VCaP (cell line): ENCODE measurements around the gene MAK.
"Not testable (repeated sequence)": the region's sequence is repeated elsewhere in the genome, so short reads cannot be mapped to it uniquely, and the experiment has no call there.

Experiments used
- H3K27ac ChIP-seq: fragments of 450-650 bp; 2 replicates; pipeline ENCODE4 v1.5.1; 2017
- CTCF ChIP-seq: fragments of 450-650 bp; conservative IDR thresholded peaks from 2 replicates; pipeline ENCODE4 v1.5.1; 2017; ENCODE audit warnings: mild to moderate bottlenecking, moderate library complexity

MAK gene

GRCh38 chr6:10880366-10880765, 42.0 kb upstream of the MAK start:
- no peak overlapping the region for H3K27ac ChIP-seq
- TF ChIP-seq CTCF = no peak

GRCh38 chr6:10877871-10878270, 39.5 kb upstream of the MAK start:
- H3K27ac ChIP-seq = no peak overlapping the region
- no peak for TF ChIP-seq CTCF

GRCh38 chr6:10877012-10877411, 38.7 kb upstream of the MAK start:
- H3K27ac ChIP-seq = no peak overlapping the region
- no peak for TF ChIP-seq CTCF

- TF ChIP-seq CTCF = no peak
Observed at GRCh38 chr6:10875026-10875425, 36.7 kb upstream of the MAK start.

GRCh38 chr6:10874207-10874606, 35.9 kb upstream of the MAK start:
- TF ChIP-seq CTCF = no peak
- peak overlapping the region; percentile 68 for H3K27ac ChIP-seq

More at GRCh38 chr6:10875026-10875425, 36.7 kb upstream of the MAK start:
- H3K27ac ChIP-seq = peak overlapping the region; percentile 68; the same call in 1 of the 2 replicates

- no peak for TF ChIP-seq CTCF
- peak overlapping the region; percentile 68 for H3K27ac ChIP-seq
Observed at GRCh38 chr6:10873374-10873773, 35.0 kb upstream of the MAK start.

GRCh38 chr6:10867952-10868351, 29.6 kb upstream of the MAK start:
- H3K27ac ChIP-seq = no peak overlapping the region
- no peak for TF ChIP-seq CTCF

GRCh38 chr6:10866709-10867108, 28.4 kb upstream of the MAK start:
- H3K27ac ChIP-seq = not testable (repeated sequence)

GRCh38 chr6:10863031-10863430, 24.7 kb upstream of the MAK start:
- H3K27ac ChIP-seq = not testable (repeated sequence)
